H1 (cell line): ENCODE data around the gene IPO11. TPM values are rescaled to one million over a fixed set of nuclear protein-coding genes. Genes with fewer than 3 reads are reported as not detected.

Source experiments
- EP300 ChIP-seq, 2 experiments: IDR thresholded peaks; 1 replicate in 1 of 2; 2 replicates in 1 of 2; pipeline ENCODE4 v1.6.1; 2011 to 2012; ENCODE audit warnings: low read depth in 2 of 2, low read length in 2 of 2, mild to moderate bottlenecking in 2 of 2, borderline replicate concordance in 1 of 2, inconsistent platforms in 1 of 2, moderate library complexity in 1 of 2
- NRF1 ChIP-seq: IDR thresholded peaks from 2 replicates; pipeline ENCODE4 v1.6.1; 2011; ENCODE audit warnings: mild to moderate bottlenecking, low read depth, low read length, improper control_type of control experiment
- RNF2 ChIP-seq: fragments of 200-900, 300-1000 bp; sonication (generic); IDR thresholded peaks from 2 replicates; pipeline ENCODE4 v1.7.1; 2016; ENCODE audit warnings: borderline replicate concordance, low read depth, mild to moderate bottlenecking, antibody characterized with exemption, low read length; ENCODE audit not compliant: poor library complexity, severe bottlenecking; ENCODE audit errors: missing control alignments
- polyA plus RNA-seq, 7 experiments: library from polyadenylated mRNA; depleted of rRNA in 3 of 7; stranded (reverse) in 5 of 7; unstranded in 2 of 7; fragments of >200 nt in 5 of 7; fragments of 200-250 nt in 2 of 7; gene quantifications; 1 replicate in 5 of 7; 2 replicates in 1 of 7; 4 replicates in 1 of 7; pipeline versions ENCODE4 v1.2.1 to v1.2.3, GENCODE V29; 2011 to 2013; ENCODE audit warnings: missing spikeins in 2 of 7, mixed read lengths in 2 of 7
- total RNA-seq: library from RNA; stranded (reverse); fragmentation: NEBNext Ultra II Directional; extraction: Animal tissue kit (Norgen Biotek cat#: 25700); gene quantifications from 2 replicates; pipeline ENCODE4 v1.2.1, GENCODE V29; 2021

The IPO11 gene
- total and polyA plus RNA-seq, 2 of the 8 experiments (the other 6 are each of a cell fraction or from before 2014, with no cell fraction given) = 23.6 to 64.4 TPM

DNA sequence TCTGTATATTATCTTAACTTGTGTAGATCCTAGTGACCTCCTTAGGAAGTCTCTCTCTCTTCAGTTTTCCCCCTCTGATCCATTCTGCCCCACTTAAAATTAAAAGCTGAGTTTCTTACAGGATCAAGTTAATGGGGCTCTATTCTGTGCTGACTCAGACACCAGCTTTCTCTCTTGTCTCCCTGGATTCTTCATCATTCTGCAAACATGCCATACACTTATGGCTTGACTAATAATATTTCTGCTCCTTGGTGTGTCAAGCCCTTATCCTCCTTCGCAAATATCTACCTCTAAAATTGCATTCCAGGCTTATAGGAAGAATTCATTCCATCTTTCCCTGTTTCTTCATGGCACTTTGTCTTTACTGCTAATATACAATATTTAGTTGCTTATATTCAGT lies 184.1 kb downstream of the IPO11 start (continued):
- TF ChIP-seq EP300 (IDR thresholded peaks at IDR 0.05; ENCODE audit: borderline replicate concordance in 1 of 2, low read depth in 2 of 2, low read length in 2 of 2) = no peak
- TF ChIP-seq NRF1 = no peak
- no peak for TF ChIP-seq RNF2
